NCI-H748 (cell line): ENCODE measurements around the gene AP1S1.
"Not testable (repeated sequence)": the region's sequence is repeated elsewhere in the genome, so short reads cannot be mapped to it uniquely, and the experiment has no call there.

Source experiments
- DNase-seq: peaks from one replicate; lab custom pipeline; 2025; ENCODE audit not compliant: unreplicated experiment; lab: John Stamatoyannopoulos, UW

AP1S1 gene

DNA sequence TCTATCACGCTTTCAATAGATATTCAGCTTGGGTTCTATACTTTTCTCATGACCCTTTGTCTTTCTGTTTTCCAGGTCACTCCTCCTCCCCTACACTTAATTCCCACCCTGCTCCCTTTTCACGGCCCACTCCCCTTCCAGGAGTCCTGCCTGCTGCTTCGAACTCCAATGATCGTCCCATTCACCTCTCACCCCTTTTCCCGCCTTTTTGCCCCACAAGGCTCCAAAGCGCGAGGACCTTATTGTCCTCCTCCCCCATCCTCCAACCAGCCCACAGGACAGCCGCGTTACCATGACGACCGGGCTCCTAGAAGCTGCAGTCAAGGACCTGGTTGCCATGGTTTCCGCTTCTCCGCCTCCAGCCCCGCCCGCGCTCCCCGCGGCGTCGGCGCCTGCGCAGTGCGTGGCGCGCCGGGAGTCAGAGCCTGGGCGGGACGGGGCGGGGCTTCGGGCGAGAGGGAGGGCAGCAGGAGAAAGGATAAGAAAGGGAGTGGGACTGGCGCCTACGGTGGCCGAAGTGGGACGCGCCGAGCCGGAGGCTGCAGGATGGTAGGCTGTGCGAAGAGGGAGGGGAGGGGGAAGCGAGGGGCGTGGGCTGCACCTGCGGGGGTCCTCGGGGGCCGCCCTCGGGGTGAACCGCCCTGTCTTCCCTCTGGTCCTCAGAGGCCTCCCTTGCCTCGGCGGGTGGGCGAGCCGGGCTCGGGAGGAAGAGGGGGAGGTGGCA lies at the start of gene AP1S1:
Gene AP1S1 (plus strand): TSS at position 508 of the 724 bp plus-strand sequence. CDS start 39 bp downstream, at position 547.
- peak; percentile 99 for DNase-seq

DNA sequence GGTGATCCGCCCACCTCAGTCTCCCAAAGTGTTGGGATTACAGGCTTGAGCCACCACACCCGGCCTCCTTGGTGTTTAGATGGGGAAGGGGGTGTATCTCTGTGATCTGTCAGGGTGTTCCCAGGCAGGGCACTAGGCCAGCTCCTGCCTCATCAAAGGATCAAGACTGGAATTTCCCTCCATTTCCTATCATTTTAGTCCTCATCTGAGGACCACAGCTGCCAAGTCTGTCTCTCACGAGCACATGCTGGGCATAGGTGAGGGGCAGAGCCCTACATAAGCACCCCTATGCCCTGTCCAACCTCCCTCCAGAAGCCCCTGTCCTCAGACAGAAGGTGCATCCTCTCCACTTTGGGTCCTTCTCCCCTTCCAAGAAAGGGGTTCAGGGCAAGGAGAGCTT lies 49.5 kb upstream of the AP1S1 start:
- DNase-seq, result no peak

DNA sequence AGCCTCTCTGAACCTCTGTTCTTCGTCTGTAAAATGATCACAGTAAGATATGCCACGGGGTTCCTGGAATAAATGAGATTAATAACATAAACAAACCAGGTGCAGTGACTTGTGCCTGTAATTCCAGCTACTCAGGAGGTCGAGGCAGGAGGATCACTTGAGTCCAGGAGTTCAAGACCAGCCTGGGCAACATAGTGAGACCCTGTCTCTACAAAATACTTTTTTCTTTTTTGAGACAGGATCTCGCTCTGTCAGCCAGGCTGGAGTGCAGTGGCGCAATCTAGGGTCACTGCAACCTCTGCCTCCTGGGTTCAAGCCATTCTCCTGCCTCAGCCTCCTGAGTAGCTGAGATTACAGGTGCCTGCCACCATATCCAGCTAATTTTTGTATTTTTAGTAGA lies 49.0 kb upstream of the AP1S1 start:
- not testable (repeated sequence) for DNase-seq

DNA sequence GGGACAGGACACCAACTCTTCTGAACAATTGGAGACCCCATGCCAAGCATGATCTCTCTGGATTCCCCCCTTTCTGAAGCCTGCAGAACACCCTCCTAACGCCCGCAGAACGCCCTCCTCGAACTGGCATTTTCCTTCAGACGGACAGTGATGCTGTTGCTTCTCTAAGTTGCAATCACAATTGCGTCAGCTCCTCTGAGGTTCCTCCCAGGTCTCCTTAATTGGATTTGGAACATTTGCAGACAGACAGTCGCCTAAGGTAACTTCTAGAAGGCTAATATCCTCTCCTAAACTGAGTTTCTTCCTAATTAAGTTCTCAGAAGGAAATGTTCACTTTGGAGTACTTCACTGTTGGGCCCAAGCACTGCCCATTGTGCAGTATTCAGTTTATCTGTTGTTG lies 47.9 kb upstream of the AP1S1 start:
- no peak for DNase-seq

DNA sequence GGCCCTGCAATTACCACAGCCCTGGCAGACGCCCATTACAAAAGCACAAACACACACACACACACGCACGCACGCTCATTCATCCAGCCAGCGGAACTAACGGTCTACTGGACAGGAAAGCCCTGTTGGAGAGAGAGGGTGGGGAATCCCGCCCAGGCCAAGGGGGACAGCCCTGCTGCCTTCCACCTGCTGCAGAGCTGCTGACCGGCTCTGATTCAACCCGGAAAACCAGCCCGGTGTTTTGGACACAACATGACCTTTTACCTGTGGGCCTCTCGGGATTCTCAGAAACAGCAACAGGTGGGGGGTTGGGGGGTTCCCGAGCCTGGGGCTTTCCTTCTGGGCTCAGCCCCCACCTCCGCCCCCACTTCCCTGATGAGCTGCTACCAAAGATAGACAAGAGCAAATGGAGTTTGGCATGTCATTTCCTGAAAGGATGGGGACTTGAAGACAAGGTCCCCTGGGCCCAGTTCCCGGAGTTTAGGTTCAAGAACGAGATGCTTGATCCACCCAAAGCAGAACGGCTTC lies 45.9 kb upstream of the AP1S1 start:
- no peak for DNase-seq

DNA sequence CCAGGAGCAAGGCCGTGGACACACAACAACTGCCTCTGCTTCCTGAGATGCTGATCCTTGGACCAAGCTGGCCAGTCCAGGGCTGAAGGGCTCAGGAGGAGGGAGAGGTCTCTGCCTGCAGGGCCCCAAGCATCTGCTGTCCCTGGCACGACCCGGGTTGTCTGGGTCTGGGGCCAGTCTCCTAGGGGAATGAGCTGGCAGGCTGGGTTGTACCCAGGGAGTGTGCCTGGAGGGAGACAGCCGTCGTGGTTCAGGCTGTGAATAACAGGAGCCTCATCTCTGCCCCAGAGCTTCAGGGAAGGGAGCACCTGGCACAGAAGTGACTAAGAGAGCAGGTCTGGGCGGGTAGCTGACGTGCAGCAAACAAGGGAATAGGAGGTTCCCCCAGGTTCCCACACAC lies 45.3 kb upstream of the AP1S1 start:
- DNase-seq, result no peak

DNA sequence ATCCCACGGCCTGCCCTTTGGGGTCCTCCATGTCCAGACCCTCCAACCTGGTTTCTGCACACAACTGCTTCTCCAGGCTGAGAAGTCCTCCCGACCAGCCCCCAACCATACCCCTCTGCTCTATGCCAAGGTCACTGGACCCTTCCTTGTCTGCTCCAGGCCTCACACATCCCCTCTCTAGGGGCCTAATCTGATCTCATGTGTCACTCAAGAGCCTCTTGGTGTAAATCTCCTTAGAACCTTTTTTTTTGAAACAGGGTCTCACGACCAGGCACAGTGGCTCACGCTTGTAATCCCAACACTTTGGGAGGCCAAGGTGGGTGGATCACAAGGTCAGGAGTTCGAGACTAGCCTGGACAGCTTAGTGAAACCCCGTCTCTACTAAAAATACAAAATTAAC lies 44.9 kb upstream of the AP1S1 start:
- DNase-seq, result no peak

DNA sequence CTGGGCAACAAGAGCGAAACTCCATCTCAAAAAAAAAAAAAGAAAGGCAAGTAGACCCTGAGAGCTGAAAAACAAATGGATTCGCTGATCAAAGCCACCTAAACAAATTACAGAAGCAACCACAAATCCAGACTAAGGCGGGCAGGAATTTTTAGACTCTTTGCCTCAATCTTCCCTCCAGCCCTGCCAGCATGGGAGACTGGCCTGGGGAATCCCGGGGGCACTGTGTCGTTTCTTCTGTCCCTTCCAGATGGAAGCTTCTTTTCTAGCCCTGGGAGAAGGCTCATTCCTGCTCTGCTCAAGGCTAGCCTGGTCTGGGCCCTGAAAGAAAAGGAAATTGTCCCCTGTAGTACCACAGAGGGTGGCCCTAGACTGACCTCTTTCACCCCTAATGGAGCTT lies 43.0 kb upstream of the AP1S1 start:
- no peak for DNase-seq

DNA sequence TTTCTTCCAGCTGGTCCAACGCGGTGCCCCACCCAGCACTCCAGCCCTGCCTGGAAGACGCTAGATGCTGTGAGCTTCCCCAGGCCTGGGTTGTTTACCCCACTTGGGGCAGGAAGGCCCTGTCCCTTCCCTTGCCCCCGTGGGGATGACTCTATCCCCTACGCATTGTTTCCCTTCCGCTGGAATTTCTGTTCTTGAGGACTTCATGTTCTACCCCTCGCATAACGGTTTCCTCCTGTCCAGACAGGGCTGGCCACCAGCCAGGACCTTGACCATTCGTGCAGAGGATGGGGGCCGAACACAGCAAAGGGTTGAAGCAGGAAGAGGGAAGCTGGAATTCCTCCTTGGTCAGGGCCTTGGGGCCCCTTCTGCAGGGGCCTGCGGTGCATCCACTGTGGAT lies 42.0 kb upstream of the AP1S1 start:
- DNase-seq, result no peak

DNA sequence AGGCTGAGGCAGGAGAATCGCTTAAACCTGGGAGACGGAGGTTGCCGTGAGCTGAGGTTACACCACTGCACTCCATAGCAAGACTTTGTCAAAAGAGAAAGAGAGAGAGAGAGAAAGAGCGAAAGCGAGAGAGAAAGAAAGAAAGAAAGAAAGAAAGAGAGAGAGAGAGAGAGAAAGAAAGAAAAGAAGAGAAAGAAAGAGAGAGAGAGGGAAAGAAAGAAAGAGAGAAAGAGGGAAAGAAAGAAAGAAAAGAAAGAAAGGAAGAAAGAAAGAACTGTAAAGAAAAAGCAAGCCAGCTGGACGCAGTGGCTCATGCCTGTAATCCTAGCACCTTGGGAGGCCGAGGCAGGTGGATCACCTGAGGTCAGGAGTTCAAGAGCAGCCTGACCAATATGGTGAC lies 41.1 kb upstream of the AP1S1 start:
- DNase-seq, result not testable (repeated sequence)

DNA sequence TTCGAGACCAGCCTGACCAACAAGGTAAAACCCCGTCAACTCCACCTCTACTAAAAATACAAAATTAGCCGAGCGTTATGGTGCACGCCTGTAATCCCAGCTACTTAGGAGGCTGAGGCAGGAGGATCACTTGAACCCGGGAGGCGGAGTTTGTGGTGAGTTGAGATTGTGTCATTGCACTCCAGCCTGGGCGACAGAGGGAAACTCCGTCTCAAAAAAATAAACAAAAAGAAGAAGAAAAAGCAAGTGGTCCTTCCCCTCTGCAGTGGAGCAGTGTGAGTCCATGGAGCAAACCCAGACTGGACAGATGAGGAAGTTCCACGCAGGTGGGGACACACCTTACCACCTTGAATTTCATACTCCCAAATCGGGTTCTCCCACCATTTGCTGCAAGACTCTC lies 40.4 kb upstream of the AP1S1 start:
- DNase-seq, result no peak

DNA sequence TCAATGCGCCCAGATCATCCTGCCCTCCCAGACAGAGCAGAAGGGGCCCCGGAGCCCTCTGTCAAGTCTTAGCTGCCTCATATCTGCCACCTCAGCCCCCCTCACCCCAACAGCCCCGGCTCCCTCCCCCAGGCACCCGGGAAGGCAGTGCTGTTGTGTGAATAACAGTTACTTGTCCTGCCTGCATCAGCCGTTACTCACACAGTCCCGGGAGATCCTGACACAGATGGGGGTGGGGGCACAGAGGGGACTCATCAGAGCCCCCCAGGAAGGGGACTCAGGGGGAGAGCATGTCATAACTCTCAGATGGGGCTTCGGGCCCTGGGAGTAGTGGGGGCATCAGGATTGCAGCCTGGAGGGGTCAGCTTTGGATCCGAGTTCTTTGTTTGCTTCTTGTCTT lies 39.8 kb upstream of the AP1S1 start:
- no peak for DNase-seq

DNA sequence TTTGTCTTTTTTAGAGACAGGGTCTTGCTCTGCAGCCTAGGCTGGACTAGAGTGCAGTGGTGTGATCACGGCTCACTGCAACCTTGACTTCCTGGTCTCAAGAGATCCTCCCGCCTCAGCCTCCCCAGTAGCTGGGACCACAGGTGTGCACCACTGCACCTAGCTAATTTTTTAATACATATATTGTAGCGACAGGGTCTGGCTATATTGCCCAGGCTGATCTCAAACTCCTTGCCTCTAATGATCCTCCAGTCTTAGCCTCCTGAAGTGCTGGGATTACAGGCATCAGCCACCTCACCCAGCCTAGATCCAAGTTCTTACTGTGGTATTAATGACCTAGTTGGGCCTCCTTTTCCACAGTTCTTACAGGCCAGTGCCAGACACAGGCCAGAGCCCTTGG lies 39.1 kb upstream of the AP1S1 start:
- DNase-seq, result no peak

DNA sequence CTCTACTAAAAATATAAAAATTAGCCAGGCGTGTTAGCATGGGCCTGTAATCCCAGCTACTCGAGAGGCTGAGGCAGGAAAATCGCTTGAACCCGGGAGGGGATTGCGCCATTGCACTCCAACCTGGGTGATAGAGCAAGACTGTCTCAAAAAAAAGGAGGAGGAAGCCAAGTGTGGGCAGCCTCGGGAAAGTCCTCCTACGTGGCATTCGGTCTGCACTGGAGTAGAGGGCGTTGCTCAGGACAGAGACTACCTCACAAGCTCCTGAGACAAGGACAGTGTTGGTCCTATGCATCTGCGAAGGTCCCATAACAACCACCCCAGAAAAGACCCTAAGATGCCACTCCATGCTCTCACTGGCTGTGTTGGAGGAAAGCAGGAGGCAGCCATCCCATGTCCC lies 37.4 kb upstream of the AP1S1 start:
- DNase-seq, result no peak

DNA sequence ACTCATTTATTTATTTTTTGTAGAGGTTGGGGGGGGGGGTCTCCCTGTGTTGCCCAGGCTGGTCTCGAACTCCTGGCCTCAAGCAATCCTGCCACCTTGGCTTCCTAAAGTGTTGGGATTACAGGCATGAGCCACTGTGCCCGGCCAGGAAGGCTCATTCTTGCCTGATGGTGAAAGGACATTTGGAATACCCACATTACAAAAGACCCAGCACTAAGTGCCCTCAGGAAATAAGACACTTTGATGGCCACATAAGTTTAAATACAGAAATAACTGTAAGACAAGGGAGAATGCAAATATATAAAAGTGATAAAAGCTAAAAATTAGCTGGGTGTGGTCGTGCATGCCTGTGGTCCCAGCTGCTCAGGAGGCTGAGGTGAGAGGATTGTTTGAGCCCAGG lies 35.4 kb upstream of the AP1S1 start:
- DNase-seq, result no peak

DNA sequence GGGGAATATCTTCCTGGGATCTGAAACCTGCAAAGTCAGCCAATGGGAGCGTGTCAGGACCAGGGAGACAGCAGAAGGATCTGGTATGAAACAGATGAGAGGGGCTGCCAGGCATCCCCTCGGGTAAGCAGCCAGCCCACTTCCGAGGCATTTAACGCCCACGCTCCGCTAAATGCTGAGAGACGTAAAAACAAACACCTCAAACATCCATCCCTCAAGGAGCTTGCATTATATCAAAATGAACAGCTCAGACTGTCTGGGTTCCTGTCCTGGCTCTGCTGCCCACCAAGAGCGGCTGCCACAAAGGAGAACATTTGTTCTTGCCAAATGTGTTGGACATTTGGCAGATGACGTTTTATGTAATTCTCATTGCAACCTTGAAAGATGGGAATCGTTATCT lies 34.4 kb upstream of the AP1S1 start:
- no peak for DNase-seq

DNA sequence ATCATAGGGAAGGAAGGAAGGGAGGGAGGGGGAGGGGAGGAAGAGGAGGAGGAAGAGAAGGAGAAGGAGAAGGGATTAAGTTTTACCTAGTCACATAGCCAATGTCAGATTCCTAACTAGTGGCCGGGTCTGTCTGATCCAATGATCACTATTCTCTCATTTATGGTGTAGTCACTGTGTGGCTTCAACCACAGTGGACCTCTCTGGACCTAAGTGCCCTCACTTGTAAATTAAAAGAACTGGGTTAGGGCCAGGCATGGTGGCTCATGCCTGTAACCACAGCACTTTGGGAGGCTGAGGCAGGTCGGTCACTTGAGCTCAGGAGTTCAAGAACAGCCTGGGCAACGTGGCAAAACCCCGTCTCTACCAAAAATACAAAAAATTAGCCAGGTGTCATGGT lies 34.0 kb upstream of the AP1S1 start:
- DNase-seq, result no peak

DNA sequence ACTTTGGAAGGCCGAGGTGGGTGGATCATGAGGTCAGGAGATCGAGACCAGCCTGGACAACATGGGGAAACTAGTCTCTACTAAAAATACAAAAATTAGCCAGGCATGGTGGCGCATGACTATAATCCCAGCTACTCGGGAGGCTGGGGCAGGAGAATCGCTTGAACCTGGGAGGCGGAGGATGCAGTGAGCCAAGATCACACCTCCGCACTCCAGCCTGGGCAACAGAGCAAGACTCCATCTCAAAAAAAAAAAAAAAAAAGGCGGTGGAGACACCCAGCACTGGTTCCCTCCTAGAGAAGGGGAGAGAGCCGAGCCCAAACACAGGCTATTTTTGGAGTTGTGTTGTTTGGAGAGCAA lies 32.7 kb upstream of the AP1S1 start:
- not testable (repeated sequence) for DNase-seq

DNA sequence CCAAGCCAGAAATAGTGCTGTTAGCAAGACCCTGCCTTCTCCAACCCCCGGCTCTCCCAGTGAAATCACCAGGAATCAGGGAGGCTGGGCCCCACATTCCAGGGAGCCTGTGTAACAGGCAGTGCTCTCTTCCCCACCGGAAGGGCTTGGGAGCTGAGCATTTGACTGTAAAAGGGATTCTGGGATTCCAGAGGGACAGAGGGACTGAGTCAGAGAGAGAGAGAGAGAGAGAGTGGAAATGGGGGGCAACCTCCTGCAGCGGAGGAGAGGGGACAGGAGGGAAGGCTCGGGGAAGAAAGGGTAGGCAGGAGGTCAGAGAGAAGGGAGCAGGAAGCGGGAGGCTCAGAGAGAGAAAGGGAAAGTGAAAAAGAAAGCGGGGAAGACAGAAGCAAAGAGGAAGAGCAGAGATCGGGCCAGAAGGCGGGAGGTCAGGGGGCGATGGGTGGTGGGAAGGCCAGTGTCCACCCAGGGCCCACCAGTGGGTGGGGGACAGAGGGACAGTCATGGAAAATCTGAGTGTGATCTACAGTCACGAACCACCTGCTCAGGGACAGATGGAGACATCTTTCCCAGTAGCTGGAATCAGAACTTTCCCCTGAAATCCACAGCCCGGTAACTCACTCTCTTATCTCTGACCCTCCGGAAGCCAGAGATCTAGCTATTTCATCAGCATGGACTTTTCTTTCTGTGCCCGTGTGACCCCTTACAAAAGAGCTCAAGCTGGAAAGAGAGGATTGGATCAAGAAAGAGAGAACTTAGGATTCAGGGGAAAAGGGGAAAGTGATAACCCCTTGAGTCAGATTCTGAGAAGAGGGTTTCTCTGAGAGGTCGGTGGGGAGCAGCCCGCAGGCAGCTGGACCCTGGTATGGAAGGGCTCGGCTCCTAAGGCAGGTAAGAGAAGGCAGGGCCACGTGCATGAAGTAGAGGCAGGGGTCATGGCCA lies 32.0 kb upstream of the AP1S1 start:
- no peak for DNase-seq

DNA sequence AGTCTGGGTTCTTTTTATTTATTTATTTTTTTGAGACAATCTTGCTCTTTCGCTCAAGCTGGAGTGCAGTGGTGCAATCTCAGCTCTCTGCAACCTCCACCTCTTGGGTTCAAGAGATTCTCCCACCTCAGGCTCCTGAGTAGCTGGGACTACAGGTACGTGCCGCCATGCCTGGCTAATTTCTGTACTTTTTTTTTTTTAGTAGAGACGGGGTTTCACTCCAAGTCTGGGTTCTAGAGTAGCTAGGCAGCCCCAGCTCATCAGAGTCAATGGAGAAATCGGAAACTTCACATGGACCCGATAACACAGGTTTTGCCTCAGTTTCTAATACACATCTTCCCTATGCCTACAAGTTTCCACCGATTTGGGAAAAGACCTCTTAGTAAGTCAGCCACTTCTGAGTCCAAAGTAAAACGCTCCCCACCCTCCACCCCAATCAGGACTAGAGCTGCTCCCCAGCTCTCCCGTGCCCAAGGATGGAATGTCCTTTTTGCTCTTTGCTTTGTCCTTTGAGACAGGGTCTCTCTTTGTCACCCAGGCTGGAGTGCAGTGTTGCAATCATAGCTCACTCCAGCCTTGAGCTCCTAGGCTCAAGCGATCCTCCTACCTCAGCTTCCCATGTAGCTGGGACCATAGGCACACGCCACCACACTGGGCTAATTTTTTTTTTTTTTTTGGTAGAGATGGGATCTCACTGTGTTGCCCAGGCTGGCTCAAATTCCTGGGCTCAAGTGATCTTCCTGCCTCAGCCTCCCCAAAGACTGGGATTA lies 31.2 kb upstream of the AP1S1 start:
- no peak for DNase-seq

DNA sequence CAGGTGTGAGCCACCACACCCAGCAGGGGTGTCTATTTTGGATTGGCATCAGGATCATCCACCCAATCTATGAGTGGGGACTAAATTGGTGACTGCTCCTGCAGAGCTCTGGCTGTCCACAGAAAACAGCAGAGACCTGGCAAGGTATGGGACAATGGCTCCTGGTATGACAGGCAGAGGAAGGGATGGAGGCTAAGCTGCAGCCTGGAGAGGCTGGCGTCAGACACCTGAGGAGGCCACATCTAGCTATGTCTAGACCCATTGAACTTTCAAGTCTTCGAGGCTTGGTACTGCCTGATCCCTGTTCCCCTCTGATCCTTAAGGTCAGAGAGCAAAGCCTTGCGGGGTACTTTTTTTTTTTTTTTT lies 30.6 kb upstream of the AP1S1 start:
- DNase-seq, result no peak
